HepG2 (cell line): ENCODE data around the gene MSMB. TPM values are rescaled to one million over a fixed set of nuclear protein-coding genes. Genes with fewer than 3 reads are reported as not detected.

ENCODE experiments used
- AGO1 ChIP-seq: fragments of 200-400 bp; formaldehyde crosslinking; IDR thresholded peaks from 2 replicates; pipeline ENCODE4 v1.6.1; 2017; ENCODE audit warnings: mild to moderate bottlenecking, low read depth, low read length, moderate library complexity; ENCODE audit not compliant: poor library complexity, severe bottlenecking
- ARID2 ChIP-seq: sonication (generic); formaldehyde crosslinking; IDR thresholded peaks from 2 replicates; pipeline ENCODE4 v1.8.1; 2022; ENCODE audit warnings: mild to moderate bottlenecking, missing genetic modification reagents, borderline replicate concordance
- EEA1 ChIP-seq: sonication (generic); formaldehyde crosslinking; IDR thresholded peaks from 2 replicates; pipeline ENCODE4 v1.5.1; 2020; ENCODE audit warnings: mild to moderate bottlenecking, missing genetic modification reagents, borderline replicate concordance
- GLMP ChIP-seq: sonication (generic); formaldehyde crosslinking; IDR thresholded peaks from 2 replicates; pipeline ENCODE4 v1.9.0; 2021; ENCODE audit warnings: missing genetic modification reagents, mild to moderate bottlenecking, borderline replicate concordance
- MBNL3 ChIP-seq: fragments of 250-450 bp; sonication (Bioruptor Pico); conservative IDR thresholded peaks from 2 replicates; pipeline ENCODE4 v1.8.0; 2022; ENCODE audit warnings: mild to moderate bottlenecking, inconsistent platforms
- MED8 ChIP-seq: sonication (generic); formaldehyde crosslinking; IDR thresholded peaks from 2 replicates; pipeline ENCODE4 v1.8.1; 2023; ENCODE audit warnings: mild to moderate bottlenecking, missing genetic modification reagents; ENCODE audit not compliant: insufficient replicate concordance
- PHF21A ChIP-seq: sonication (generic); formaldehyde crosslinking; IDR thresholded peaks from 2 replicates; pipeline ENCODE4 v1.5.0; 2020; ENCODE audit warnings: mild to moderate bottlenecking, missing genetic modification reagents
- SMAD3 ChIP-seq: sonication (generic); formaldehyde crosslinking; IDR thresholded peaks from 2 replicates; pipeline ENCODE4 v1.4.0; 2020; ENCODE audit warnings: missing genetic modification reagents
- SOX5 ChIP-seq: IDR thresholded peaks from 2 replicates; pipeline ENCODE4 v1.6.1; 2016; ENCODE audit warnings: borderline replicate concordance
- STAT6 ChIP-seq: sonication (generic); formaldehyde crosslinking; IDR thresholded peaks from 2 replicates; pipeline ENCODE4 v1.4.0; 2020; ENCODE audit warnings: missing genetic modification reagents, mild to moderate bottlenecking, borderline replicate concordance
- TAF1 ChIP-seq: sonication (generic); formaldehyde crosslinking; IDR thresholded peaks from 2 replicates; pipeline ENCODE4 v1.4.0; 2020; ENCODE audit warnings: missing genetic modification reagents
- THAP11 ChIP-seq: IDR thresholded peaks from 2 replicates; pipeline ENCODE4 v1.6.1; 2016; ENCODE audit warnings: missing biosample characterization, missing genetic modification reagents
- TOPORS ChIP-seq: sonication (generic); formaldehyde crosslinking; IDR thresholded peaks from 2 replicates; pipeline ENCODE4 v1.8.0; 2023; ENCODE audit warnings: mild to moderate bottlenecking, missing genetic modification reagents
- ZBTB20 ChIP-seq: sonication (generic); formaldehyde crosslinking; IDR thresholded peaks from 2 replicates; pipeline ENCODE4 v1.8.1; 2023; ENCODE audit warnings: missing genetic modification reagents, low read depth, mild to moderate bottlenecking, borderline replicate concordance
- ZFP1 ChIP-seq: IDR thresholded peaks from 2 replicates; pipeline ENCODE4 v1.6.1; 2016
- ZKSCAN1 ChIP-seq: fragments of 150-350 bp; IDR thresholded peaks from 2 replicates; pipeline ENCODE4 v1.6.1; 2014; ENCODE audit warnings: low read length
- ZMYM3 ChIP-seq: sonication (generic); formaldehyde crosslinking; IDR thresholded peaks from 2 replicates; pipeline ENCODE4 v1.5.1; 2020; ENCODE audit warnings: mild to moderate bottlenecking, missing genetic modification reagents
- ZNF12 ChIP-seq: sonication (generic); formaldehyde crosslinking; IDR thresholded peaks from 2 replicates; pipeline ENCODE4 v1.5.0; 2020; ENCODE audit warnings: missing genetic modification reagents
- ZNF251 ChIP-seq: sonication (generic); formaldehyde crosslinking; IDR thresholded peaks from 2 replicates; pipeline ENCODE4 v1.9.0; 2021; ENCODE audit warnings: mild to moderate bottlenecking, missing genetic modification reagents
- ZNF30 ChIP-seq: sonication (generic); formaldehyde crosslinking; IDR thresholded peaks from 2 replicates; pipeline ENCODE4 v1.5.0; 2020; ENCODE audit warnings: mild to moderate bottlenecking, missing genetic modification reagents
- ZNF432 ChIP-seq: sonication (generic); formaldehyde crosslinking; IDR thresholded peaks from 2 replicates; pipeline ENCODE4 v1.5.0; 2020; ENCODE audit warnings: missing genetic modification reagents, mild to moderate bottlenecking, borderline replicate concordance
- ZNF503 ChIP-seq: sonication (generic); formaldehyde crosslinking; IDR thresholded peaks from 2 replicates; pipeline ENCODE4 v1.4.0; 2020; ENCODE audit warnings: missing genetic modification reagents
- ZNF550 ChIP-seq: sonication (generic); formaldehyde crosslinking; IDR thresholded peaks from 2 replicates; pipeline ENCODE4 v1.4.0; 2020; ENCODE audit warnings: mild to moderate bottlenecking, missing genetic modification reagents, borderline replicate concordance
- ZNF562 ChIP-seq: sonication (generic); formaldehyde crosslinking; IDR thresholded peaks from 2 replicates; pipeline ENCODE4 v1.8.0; 2022; ENCODE audit warnings: missing genetic modification reagents, borderline replicate concordance
- ZNF577 ChIP-seq: sonication (generic); formaldehyde crosslinking; IDR thresholded peaks from 2 replicates; pipeline ENCODE4 v1.4.0; 2020; ENCODE audit warnings: mild to moderate bottlenecking, low read depth, missing genetic modification reagents, borderline replicate concordance
- ZNF703 ChIP-seq: sonication (generic); formaldehyde crosslinking; IDR thresholded peaks from 2 replicates; pipeline ENCODE4 v1.5.1; 2020; ENCODE audit warnings: missing genetic modification reagents, mild to moderate bottlenecking, moderate library complexity, borderline replicate concordance
- ZNF768 ChIP-seq: sonication (generic); formaldehyde crosslinking; IDR thresholded peaks from 2 replicates; pipeline ENCODE4 v1.4.0; 2020; ENCODE audit warnings: missing genetic modification reagents
- ZSCAN29 ChIP-seq: sonication (generic); formaldehyde crosslinking; conservative IDR thresholded peaks from 2 replicates; pipeline ENCODE4 v1.4.0; 2020; ENCODE audit warnings: mild to moderate bottlenecking, missing genetic modification reagents
- polyA plus RNA-seq, 8 experiments: library from polyadenylated mRNA; depleted of rRNA in 3 of 8; stranded (reverse) in 7 of 8; unstranded in 1 of 8; fragments of >200 nt; fragmentation: Illumina TruSeq in 4 of 8; extraction: Trizol in 4 of 8; gene quantifications; 2 replicates each; pipeline versions ENCODE4 v1.2.1 to v1.2.3, GENCODE V29; 2011 to 2016; ENCODE audit warnings: low read depth in 4 of 8, missing spikeins in 1 of 8, mixed read lengths in 1 of 8; ENCODE audit not compliant: insufficient read depth in 1 of 8
- total RNA-seq, 5 experiments: library from RNA; depleted of rRNA; stranded (reverse); fragments of >200 nt; fragmentation: Illumina TruSeq; extraction: Trizol; gene quantifications; 2 replicates each; pipeline ENCODE4 v1.2.3, GENCODE V29; 2016; ENCODE audit warnings: low read depth in 1 of 5

MSMB gene
- total and polyA plus RNA-seq, 2 of the 13 experiments (the other 11 are each of a cell fraction or from before 2014, with no cell fraction given), result 0.84 TPM; not detected in 1

GRCh38 chr10:46033602-46034011 is 12.5 kb downstream of the MSMB start (continued):
- TF ChIP-seq ZNF768, result no peak
- no peak for TF ChIP-seq MBNL3 (CRISPR knock-in tag)
- no peak for TF ChIP-seq ZNF550
- no peak for TF ChIP-seq ARID2
- TF ChIP-seq ZBTB20, result no peak; the same call in 1 of the 2 replicates
- TF ChIP-seq AGO1, result no peak
- TF ChIP-seq ZFP1 (CRISPR knock-in tag), result no peak
- no peak for TF ChIP-seq ZNF562 (CRISPR knock-in tag)
- no peak for TF ChIP-seq ZNF432 (CRISPR knock-in tag)
- TF ChIP-seq ZNF30 (CRISPR knock-in tag), result no peak
- no peak for TF ChIP-seq ZNF251 (CRISPR knock-in tag)
- TF ChIP-seq STAT6, result no peak
- peak; percentile 42; the same call in 1 of the 2 replicates for TF ChIP-seq TAF1 (CRISPR knock-in tag)
- no peak for TF ChIP-seq TOPORS
- TF ChIP-seq EEA1 (CRISPR knock-in tag), result no peak
- TF ChIP-seq PHF21A (CRISPR knock-in tag), result peak; percentile 70
- TF ChIP-seq ZNF503 (CRISPR knock-in tag), result no peak
- TF ChIP-seq ZKSCAN1, result no peak
- TF ChIP-seq GLMP, result no peak
- peak; percentile 60; the same call in 1 of the 2 replicates for TF ChIP-seq ZSCAN29 (CRISPR knock-in tag)
- TF ChIP-seq THAP11 (CRISPR knock-in tag), result peak; percentile 43
- TF ChIP-seq SMAD3, result no peak
- no peak for TF ChIP-seq ZNF577 (CRISPR knock-in tag)
- TF ChIP-seq ZMYM3, result no peak
- no peak for TF ChIP-seq ZNF12
- TF ChIP-seq ZNF703 (CRISPR knock-in tag), result no peak
- no peak for TF ChIP-seq MED8
- peak; percentile 63; the same call in 1 of the 2 replicates for TF ChIP-seq SOX5 (CRISPR knock-in tag)
